ACC112 (cell line): ENCODE data around the gene CCDC93.
A peak's percentile ranks its signal among the peaks of the same experiment; 100 is the strongest.
"Not testable (repeated sequence)": the region's sequence is repeated elsewhere in the genome, so short reads cannot be mapped to it uniquely, and the experiment has no call there.

Source experiments
- H2AFZ ChIP-seq: fragments of 200-600 bp; sonication (generic); one replicate; pipeline ENCODE4 v1.6.0; 2017; ENCODE audit warnings: antibody characterized with exemption, low read length; ENCODE audit not compliant: unreplicated experiment
- H3K27ac ChIP-seq: fragments of 200-600 bp; sonication (generic); 2 replicates; pipeline ENCODE4 v1.5.1; 2014; ENCODE audit warnings: low read depth, mild to moderate bottlenecking, antibody characterized with exemption, low read length, moderate library complexity
- H3K27me3 ChIP-seq: fragments of 200-600 bp; sonication (generic); 2 replicates; pipeline ENCODE4 v1.6.1; 2014; ENCODE audit warnings: mild to moderate bottlenecking, antibody characterized with exemption, low read length, moderate library complexity, mixed read lengths; ENCODE audit not compliant: insufficient read depth
- H3K36me3 ChIP-seq: fragments of 200-600 bp; sonication (generic); 2 replicates; pipeline ENCODE4 v1.6.1; 2016; ENCODE audit warnings: mild to moderate bottlenecking, antibody characterized with exemption, low read length, moderate library complexity, mixed read lengths; ENCODE audit not compliant: insufficient read depth
- H3K4me1 ChIP-seq: fragments of 200-600 bp; sonication (generic); one replicate; pipeline ENCODE4 v1.6.1; 2016; ENCODE audit warnings: low read length, mixed read lengths; ENCODE audit not compliant: insufficient read depth, unreplicated experiment, control insufficient read depth
- H3K4me3 ChIP-seq: fragments of 200-600 bp; sonication (generic); 2 replicates; pipeline ENCODE4 v1.5.1; 2014; ENCODE audit warnings: mild to moderate bottlenecking, low read depth, low read length
- H3K79me2 ChIP-seq: fragments of 200-600 bp; sonication (generic); one replicate; pipeline ENCODE4 v1.6.0; 2016; ENCODE audit warnings: low read length; ENCODE audit not compliant: control insufficient read depth, unreplicated experiment, insufficient read depth

CCDC93 gene

DNA sequence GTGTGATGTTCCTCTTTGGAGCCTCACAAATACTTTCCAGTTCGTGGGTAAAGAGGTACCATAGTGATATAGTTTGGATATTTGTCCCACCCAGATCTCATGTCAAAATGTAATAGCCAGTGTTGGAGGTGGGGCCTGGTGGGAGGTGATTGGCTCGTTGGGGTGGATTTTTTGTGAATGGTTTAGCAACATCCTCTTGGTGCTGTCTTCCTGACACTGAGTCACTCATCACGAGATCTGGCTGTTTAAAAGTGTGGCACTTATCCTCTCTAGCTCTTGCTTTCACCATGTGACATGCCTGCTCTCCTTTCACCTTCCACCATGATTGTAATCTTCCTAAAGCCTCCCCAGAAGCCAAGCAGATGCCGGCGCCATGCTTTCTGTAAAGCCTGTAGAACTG, 3.0 kb upstream of the CCDC93 start:
- no peak overlapping the region for H3K4me3 ChIP-seq

DNA sequence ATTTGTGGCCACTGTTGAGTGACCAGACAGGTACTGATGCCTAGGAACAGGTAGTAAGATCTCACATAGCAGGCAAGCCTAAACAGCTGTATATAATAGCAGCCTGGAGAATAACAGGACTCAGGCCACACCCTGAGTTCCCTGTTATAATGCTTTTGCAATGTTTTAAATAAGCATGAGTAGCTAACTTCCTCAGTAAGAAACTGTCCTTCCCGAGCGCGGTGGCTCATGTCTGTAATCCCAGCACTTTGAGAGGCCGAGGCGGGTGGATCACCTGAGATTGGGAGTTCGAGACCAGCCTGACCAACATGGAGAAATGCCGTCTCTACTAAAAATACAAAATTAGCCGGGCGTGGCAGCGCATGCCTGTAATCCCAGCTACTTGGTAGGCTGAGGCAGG, 1.9 kb upstream of the CCDC93 start:
- Histone ChIP-seq H3K4me1 (peaks cover 14% of the 10 kb centered on the region), H3K79me2 (peaks cover 31% of the 10 kb centered on the region), H3K4me3 (0 out of 2 replicates have a peak overlapping the region, but pooled peaks have one; percentile 18)
- not testable (repeated sequence) for H3K27ac ChIP-seq, H3K27me3 ChIP-seq, H2AFZ ChIP-seq, H3K36me3 ChIP-seq

More for the DNA sequence above, 3.0 kb upstream of the CCDC93 start:
- Histone ChIP-seq H3K27me3 (no peaks in the 10 kb centered on the region), H2AFZ (no peak overlapping the region), H3K36me3 (no peaks in the 10 kb centered on the region), H3K79me2 (peaks cover 19% of the 10 kb centered on the region), H3K27ac (no peak overlapping the region), H3K4me1 (peaks cover 9% of the 10 kb centered on the region)

DNA sequence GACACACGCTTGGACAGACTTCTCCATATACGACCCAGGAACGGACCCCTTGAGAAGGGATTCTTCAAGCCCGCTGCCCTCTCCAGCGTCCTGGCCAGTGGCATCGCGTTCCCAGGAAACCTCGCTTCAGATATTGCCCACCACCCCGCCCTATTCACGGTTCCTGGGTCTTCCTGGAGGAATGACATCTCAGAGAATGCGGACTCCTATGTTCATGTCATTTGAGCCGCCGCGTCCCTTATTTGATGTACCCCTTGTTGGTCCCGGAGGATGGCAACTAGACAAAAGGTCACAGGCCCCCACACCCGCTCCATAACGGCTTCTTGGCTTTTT, 588 bp upstream of the CCDC93 start:
- Histone ChIP-seq H3K79me2 (peaks cover 44% of the 10 kb centered on the region), H3K27ac (no peak overlapping the region)

DNA sequence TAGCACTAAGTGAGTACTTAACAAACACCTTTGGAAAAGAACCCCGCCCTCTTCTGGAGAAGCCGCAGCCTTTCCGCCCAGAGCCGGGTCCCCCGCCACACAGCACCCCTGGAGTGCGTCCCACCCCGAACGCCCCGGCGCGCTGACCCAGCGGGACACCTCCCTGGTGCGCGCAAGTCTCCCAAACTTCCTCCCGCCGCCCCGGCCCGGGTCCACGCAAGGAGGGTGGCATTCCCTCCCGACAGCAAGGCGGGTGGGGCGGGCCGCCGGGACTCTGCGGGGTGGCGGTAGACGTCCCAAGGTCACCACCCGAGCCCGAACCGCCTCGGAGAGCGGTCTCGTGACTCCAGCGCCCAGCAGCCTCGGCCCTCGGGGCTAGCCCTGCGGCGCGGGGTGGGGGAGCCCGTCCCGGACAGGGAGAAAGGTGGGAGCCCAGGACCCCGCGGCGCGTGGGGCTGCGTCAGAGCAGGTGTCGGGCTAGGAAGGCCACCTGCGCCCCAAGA, 598 bp downstream of the CCDC93 start:
- peak overlapping the region; percentile 60 for H3K27ac ChIP-seq
- peaks cover 56% of the 10 kb centered on the region for H3K79me2 ChIP-seq
- H2AFZ ChIP-seq, result peak overlapping the region; percentile 89
- no peaks in the 10 kb centered on the region for H3K36me3 ChIP-seq
- no peaks in the 10 kb centered on the region for H3K27me3 ChIP-seq
- peaks cover 14% of the 10 kb centered on the region for H3K4me1 ChIP-seq
- peak overlapping the region; percentile 79 for H3K4me3 ChIP-seq

More for the DNA sequence above, 588 bp upstream of the CCDC93 start:
- peak overlapping the region; percentile 84 for H2AFZ ChIP-seq
- peaks cover 14% of the 10 kb centered on the region for H3K4me1 ChIP-seq
- peak overlapping the region; percentile 79 for H3K4me3 ChIP-seq
- no peaks in the 10 kb centered on the region for H3K27me3 ChIP-seq
- H3K36me3 ChIP-seq, result no peaks in the 10 kb centered on the region

DNA sequence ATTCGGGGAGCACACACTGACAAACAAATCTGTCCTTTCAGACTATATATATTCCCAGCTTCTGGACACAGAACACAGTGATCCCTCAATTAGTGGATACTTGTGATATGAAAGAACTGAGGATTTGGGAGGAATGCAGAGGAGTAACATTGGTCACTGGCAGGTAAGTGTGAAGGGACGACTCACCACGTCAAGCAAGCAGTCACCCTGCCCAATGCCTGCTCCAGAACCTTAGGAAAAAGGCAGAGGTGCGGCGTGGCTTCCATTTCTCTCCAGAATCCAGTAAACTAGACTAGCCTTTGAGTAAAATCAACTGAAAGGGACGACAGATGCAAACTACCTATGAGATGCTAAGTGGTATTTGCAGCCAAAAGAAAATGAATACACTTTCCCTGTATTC, 1.1 kb downstream of the CCDC93 start:
- Histone ChIP-seq H3K27ac (peak overlapping the region; percentile 4; the same call in 1 of the 2 replicates), H2AFZ (peak overlapping the region; percentile 89), H3K4me1 (peaks cover 14% of the 10 kb centered on the region), H3K27me3 (no peaks in the 10 kb centered on the region), H3K79me2 (peaks cover 61% of the 10 kb centered on the region), H3K36me3 (no peaks in the 10 kb centered on the region), H3K4me3 (peak overlapping the region; percentile 79)

DNA sequence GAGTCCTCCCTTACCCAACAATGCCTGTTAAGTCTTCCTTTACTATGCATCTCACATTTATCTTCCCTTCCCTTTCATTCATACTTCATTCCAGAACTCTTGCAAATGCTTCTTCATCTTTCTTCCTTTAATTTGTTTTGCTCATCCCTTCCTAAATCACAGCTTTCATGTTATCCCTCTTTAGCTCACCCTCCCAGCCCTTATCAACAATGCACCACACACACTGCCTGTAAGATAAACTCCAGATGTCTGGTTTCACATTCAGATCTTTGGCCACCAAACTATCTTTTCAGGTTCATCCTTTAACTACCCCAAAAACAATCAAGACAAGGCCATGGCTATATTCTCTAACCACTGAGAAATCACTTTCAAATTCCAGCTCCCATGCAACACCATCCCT, 3.4 kb downstream of the CCDC93 start:
- H3K27me3 ChIP-seq, result no peaks in the 10 kb centered on the region
- H3K36me3 ChIP-seq, result peaks cover 5% of the 10 kb centered on the region; the same call in 1 of the 2 replicates
- peaks cover 14% of the 10 kb centered on the region for H3K4me1 ChIP-seq
- H3K4me3 ChIP-seq, result no peak overlapping the region
- no peak overlapping the region for H2AFZ ChIP-seq
- H3K79me2 ChIP-seq, result peaks cover 67% of the 10 kb centered on the region
- H3K27ac ChIP-seq, result no peak overlapping the region

DNA sequence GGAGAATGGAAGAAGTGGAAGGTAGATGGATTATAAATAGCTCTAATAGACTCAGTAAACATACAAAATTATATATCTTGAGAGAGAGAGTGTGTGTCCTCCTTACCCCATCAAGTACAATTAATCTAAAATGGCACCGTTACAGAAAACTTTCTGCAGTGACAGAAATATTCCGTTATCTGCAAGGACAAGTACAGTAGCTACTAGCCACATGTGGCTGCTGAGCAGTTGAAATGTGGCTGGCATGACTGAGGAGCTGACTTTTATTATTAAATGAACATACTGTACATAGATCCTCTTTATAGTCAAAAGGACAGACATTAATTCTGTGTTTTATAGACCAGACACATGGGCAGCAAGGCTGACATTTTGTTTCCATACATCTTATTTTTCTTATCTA, 7.0 kb downstream of the CCDC93 start:
- H3K79me2 ChIP-seq, result peaks cover 61% of the 10 kb centered on the region
- H3K27me3 ChIP-seq, result no peaks in the 10 kb centered on the region
- H3K27ac ChIP-seq, result no peak overlapping the region
- H3K4me3 ChIP-seq, result no peak overlapping the region
- H3K36me3 ChIP-seq, result peaks cover 5% of the 10 kb centered on the region; the same call in 1 of the 2 replicates
- peaks cover 4% of the 10 kb centered on the region for H3K4me1 ChIP-seq
- H2AFZ ChIP-seq, result no peak overlapping the region

DNA sequence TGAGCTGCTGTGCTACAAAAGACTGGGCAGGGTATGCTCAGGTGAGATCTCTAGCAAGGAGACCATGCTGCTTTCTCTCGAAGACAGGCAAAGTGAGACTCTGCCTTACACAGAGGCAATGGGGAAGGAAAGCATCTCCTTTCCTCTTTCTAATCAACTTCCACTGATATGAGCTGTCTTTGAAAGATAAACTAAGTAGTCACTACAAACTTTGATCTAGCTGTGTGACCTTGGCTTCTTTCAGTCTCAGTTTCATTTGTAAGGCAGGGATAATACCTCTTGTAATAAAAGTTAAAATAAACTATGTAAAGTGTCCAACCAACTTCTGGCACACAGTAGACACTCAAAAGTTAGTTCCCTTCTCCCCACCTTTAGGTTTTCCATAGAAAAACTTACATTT, 7.5 kb downstream of the CCDC93 start:
- Histone ChIP-seq H3K79me2 (peaks cover 56% of the 10 kb centered on the region), H2AFZ (no peak overlapping the region), H3K4me3 (no peak overlapping the region), H3K4me1 (no peaks in the 10 kb centered on the region), H3K27me3 (no peaks in the 10 kb centered on the region), H3K27ac (no peak overlapping the region), H3K36me3 (peaks cover 5% of the 10 kb centered on the region; the same call in 1 of the 2 replicates)

DNA sequence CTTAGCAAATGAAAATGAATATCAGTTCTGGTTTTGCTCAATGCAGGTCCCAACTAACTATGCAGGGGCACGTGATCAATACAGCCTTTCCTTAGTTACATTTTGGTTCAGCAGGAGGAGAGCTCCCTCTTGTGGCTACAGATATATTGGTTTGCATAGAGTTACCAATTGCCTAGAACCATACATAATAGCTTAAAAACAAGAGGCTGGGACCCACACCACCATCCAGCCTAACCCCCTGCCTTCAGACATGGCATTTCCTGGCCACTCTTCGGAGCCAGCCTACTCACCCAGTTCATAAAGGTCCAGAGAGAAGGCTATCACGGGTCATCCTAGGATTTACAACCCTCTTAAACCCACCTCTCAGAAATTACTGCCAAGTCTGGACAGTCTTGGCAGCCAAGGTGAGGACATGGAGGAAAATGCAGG, 10.5 kb downstream of the CCDC93 start:
- H3K27ac ChIP-seq, result no peak overlapping the region
- H3K79me2 ChIP-seq, result peaks cover 33% of the 10 kb centered on the region
- H2AFZ ChIP-seq, result no peak overlapping the region
- H3K36me3 ChIP-seq, result peaks cover 19% of the 10 kb centered on the region
- H3K27me3 ChIP-seq, result no peaks in the 10 kb centered on the region
- no peak overlapping the region for H3K4me3 ChIP-seq
- H3K4me1 ChIP-seq, result no peaks in the 10 kb centered on the region

DNA sequence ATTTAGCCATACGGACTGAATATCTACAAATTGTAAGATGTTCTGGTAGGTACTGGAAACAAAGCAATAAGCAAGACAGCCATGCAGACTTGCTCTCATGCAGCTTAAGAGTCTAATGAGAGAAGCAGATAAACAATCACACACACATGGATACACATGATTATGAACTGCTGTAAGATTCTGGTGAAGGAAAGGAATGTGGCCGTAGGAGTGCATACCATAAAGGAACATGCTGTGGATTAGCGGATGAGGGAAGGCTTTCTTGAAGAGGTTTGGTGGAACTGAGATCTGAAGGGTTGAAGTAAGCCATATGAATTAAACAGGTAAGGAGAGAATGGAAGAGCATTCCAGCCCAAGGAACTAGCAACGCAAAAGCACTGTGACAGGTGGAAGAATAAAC, 13.8 kb downstream of the CCDC93 start:
- Histone ChIP-seq H3K36me3 (peaks cover 20% of the 10 kb centered on the region), H3K27me3 (no peaks in the 10 kb centered on the region), H2AFZ (no peak overlapping the region), H3K27ac (no peak overlapping the region), H3K79me2 (peaks cover 17% of the 10 kb centered on the region), H3K4me3 (no peak overlapping the region), H3K4me1 (no peaks in the 10 kb centered on the region)

DNA sequence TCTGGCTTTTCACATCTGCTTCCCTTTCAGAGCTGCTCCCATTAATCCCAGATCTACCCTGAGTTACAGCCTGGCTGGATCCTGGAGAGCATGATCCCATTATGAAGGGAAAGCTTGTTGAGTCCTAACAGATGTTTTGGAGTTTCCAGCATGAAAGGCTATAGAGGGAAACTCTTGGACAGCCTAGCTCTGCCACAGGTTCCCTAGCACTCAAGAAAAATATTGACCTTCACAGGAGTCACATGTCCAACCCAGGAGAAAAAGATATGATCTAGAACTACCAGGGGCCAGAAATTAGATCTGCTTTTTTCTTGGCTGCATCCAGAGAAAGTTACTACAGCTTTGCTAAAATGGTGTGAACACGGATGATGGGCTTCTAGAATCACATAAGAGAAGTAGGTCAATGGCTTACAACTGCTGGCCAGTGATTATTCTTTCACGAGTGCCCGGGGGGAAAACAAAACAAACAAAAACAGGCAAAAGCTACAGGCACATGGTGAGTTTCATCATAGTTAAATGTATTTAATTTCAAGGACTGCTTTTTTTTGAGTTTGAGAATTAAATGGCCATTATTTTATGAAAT, 15.9 kb downstream of the CCDC93 start:
- no peak overlapping the region for H3K4me3 ChIP-seq
- peaks cover 32% of the 10 kb centered on the region for H3K36me3 ChIP-seq
- H3K4me1 ChIP-seq, result no peaks in the 10 kb centered on the region

More for the DNA sequence above, 15.9 kb downstream of the CCDC93 start:
- Histone ChIP-seq H3K27me3 (no peaks in the 10 kb centered on the region), H2AFZ (no peak overlapping the region), H3K79me2 (peaks cover 16% of the 10 kb centered on the region), H3K27ac (no peak overlapping the region)
